ENCODE results near the gene TRAF3.

TRAF3 gene

GRCh38 chr14:102913341-102914211, 136.3 kb downstream of the TRAF3 start:
- H3K4me1 Mint-ChIP-seq: peaks cover 19 to 21% of the 10 kb centered on the region in 2 donors
- peak overlapping the region; percentile 81 for H3K27ac Mint-ChIP-seq
- DNase-seq: no peak
- no peaks in the 10 kb centered on the region for H3K9me3 Mint-ChIP-seq
- no peaks in the 10 kb centered on the region for H3K27me3 Mint-ChIP-seq
- ATAC-seq (replicated peaks): no peak
- H3K36me3 Mint-ChIP-seq: peaks cover 12 to 33% of the 10 kb centered on the region in 2 donors
- peak overlapping the region in 1 of 2 donors; percentile 29 for H3K4me3 Mint-ChIP-seq

GRCh38 chr14:102914474-102915291, 137.4 kb downstream of the TRAF3 start:
- H3K27ac Mint-ChIP-seq: no peak overlapping the region
- H3K36me3 Mint-ChIP-seq: peaks cover 12 to 27% of the 10 kb centered on the region in 2 donors
- DNase-seq (no peak), ATAC-seq (replicated peaks) (peak; percentile 15 to 17)
- H3K27me3 Mint-ChIP-seq: no peaks in the 10 kb centered on the region
- no peak overlapping the region for H3K4me3 Mint-ChIP-seq
- peaks cover 19 to 21% of the 10 kb centered on the region in 2 donors for H3K4me1 Mint-ChIP-seq
- H3K9me3 Mint-ChIP-seq: no peaks in the 10 kb centered on the region

- Mint-ChIP-seq H3K36me3 (peaks cover 7 to 27% of the 10 kb centered on the region in 2 donors), H3K4me3 (no peak overlapping the region), H3K27me3 (no peaks in the 10 kb centered on the region), H3K27ac (peak overlapping the region; percentile 77), H3K9me3 (no peaks in the 10 kb centered on the region), H3K4me1 (peaks cover 19 to 21% of the 10 kb centered on the region in 2 donors)
- no peak for DNase-seq
- ATAC-seq (replicated peaks): no peak
These were observed 138.3 kb downstream of the TRAF3 start for GRCh38 chr14:102915292-102916110.

GRCh38 chr14:102916347-102917055, 139.3 kb downstream of the TRAF3 start:
- H3K36me3 Mint-ChIP-seq: peaks cover 6 to 18% of the 10 kb centered on the region in 2 donors
- H3K4me3 Mint-ChIP-seq: no peak overlapping the region
- H3K9me3 Mint-ChIP-seq: no peaks in the 10 kb centered on the region
- peaks cover 19 to 21% of the 10 kb centered on the region in 2 donors for H3K4me1 Mint-ChIP-seq
- H3K27ac Mint-ChIP-seq: peak overlapping the region; percentile 77
- no peak for DNase-seq
- ATAC-seq (replicated peaks): peak; percentile 26
- no peaks in the 10 kb centered on the region for H3K27me3 Mint-ChIP-seq

- peak overlapping the region in 1 of 2 donors; percentile 14 for H3K4me3 Mint-ChIP-seq
- no peaks in the 10 kb centered on the region for H3K9me3 Mint-ChIP-seq
- H3K4me1 Mint-ChIP-seq: peaks cover 19 to 21% of the 10 kb centered on the region in 2 donors
- H3K36me3 Mint-ChIP-seq: peaks cover 5 to 15% of the 10 kb centered on the region in 2 donors
- ATAC-seq (replicated peaks) (peak; percentile 39 to 42), DNase-seq (no peak)
- H3K27ac Mint-ChIP-seq: peak overlapping the region; percentile 77
- no peaks in the 10 kb centered on the region for H3K27me3 Mint-ChIP-seq
These were observed 139.8 kb downstream of the TRAF3 start for GRCh38 chr14:102917056-102917385.

- peaks cover 1 to 9% of the 10 kb centered on the region in 2 donors for H3K36me3 Mint-ChIP-seq
- H3K27ac Mint-ChIP-seq: peak overlapping the region; percentile 77
- H3K4me3 Mint-ChIP-seq: peak overlapping the region in 1 of 2 donors; percentile 14
- peaks cover 18 to 21% of the 10 kb centered on the region in 2 donors for H3K4me1 Mint-ChIP-seq
- H3K9me3 Mint-ChIP-seq: no peaks in the 10 kb centered on the region
- peak; percentile 22 to 48 for ATAC-seq (replicated peaks)
- DNase-seq: no peak
- H3K27me3 Mint-ChIP-seq: no peaks in the 10 kb centered on the region
These were observed 140.4 kb downstream of the TRAF3 start for GRCh38 chr14:102917469-102918211.

GRCh38 chr14:102918438-102918837, 141.2 kb downstream of the TRAF3 start:
- Mint-ChIP-seq H3K27ac (no peak overlapping the region), H3K4me3 (no peak overlapping the region), H3K4me1 (peaks cover 17 to 22% of the 10 kb centered on the region in 2 donors), H3K9me3 (no peaks in the 10 kb centered on the region), H3K27me3 (peaks cover 0 to 5% of the 10 kb centered on the region in 2 donors), H3K36me3 (peaks cover 0 to 4% of the 10 kb centered on the region in 2 donors)
- ATAC-seq (replicated peaks) (no peak), DNase-seq (no peak)

- Mint-ChIP-seq H3K27ac (no peak overlapping the region), H3K4me3 (no peak overlapping the region), H3K36me3 (no peaks in the 10 kb centered on the region), H3K4me1 (peaks cover 10 to 14% of the 10 kb centered on the region in 2 donors), H3K9me3 (no peaks in the 10 kb centered on the region), H3K27me3 (peaks cover 0 to 12% of the 10 kb centered on the region in 2 donors)
- ATAC-seq (replicated peaks): no peak
- no peak for DNase-seq
These were observed 143.2 kb downstream of the TRAF3 start for GRCh38 chr14:102920273-102920997.

- Mint-ChIP-seq H3K4me1 (peaks cover 10 to 15% of the 10 kb centered on the region in 2 donors), H3K9me3 (no peaks in the 10 kb centered on the region)
These were observed 143.7 kb downstream of the TRAF3 start for GRCh38 chr14:102920998-102921304.

GRCh38 chr14:102922490-102923200, 145.4 kb downstream of the TRAF3 start, which contains the start of gene AMN:
TSS of gene AMN (plus strand) at chr14:102922663. CDS start at chr14:102922689, 26 bp downstream.
- H3K4me1 Mint-ChIP-seq: peaks cover 10 to 14% of the 10 kb centered on the region in 2 donors
- DNase-seq (no peak), ATAC-seq (replicated peaks) (peak; percentile 22 to 38)
- H3K36me3 Mint-ChIP-seq: no peaks in the 10 kb centered on the region
- peaks cover 16 to 25% of the 10 kb centered on the region in 2 donors for H3K27me3 Mint-ChIP-seq
- peak within 1 kb of the TSS; percentile 37 for H3K27ac Mint-ChIP-seq
- no peaks in the 10 kb centered on the region for H3K9me3 Mint-ChIP-seq
- H3K4me3 Mint-ChIP-seq: peak within 1 kb of the TSS in 1 of 2 donors; percentile 76

More at GRCh38 chr14:102920998-102921304, 143.7 kb downstream of the TRAF3 start:
- DNase-seq (no peak), ATAC-seq (replicated peaks) (no peak)
- no peaks in the 10 kb centered on the region for H3K36me3 Mint-ChIP-seq
- H3K4me3 Mint-ChIP-seq: no peak overlapping the region
- H3K27me3 Mint-ChIP-seq: peaks cover 4 to 16% of the 10 kb centered on the region in 2 donors
- H3K27ac Mint-ChIP-seq: no peak overlapping the region

GRCh38 chr14:102923201-102923924, 146.1 kb downstream of the TRAF3 start:
- Mint-ChIP-seq H3K4me3 (peak overlapping the region in 1 of 2 donors; percentile 76), H3K4me1 (peaks cover 14 to 15% of the 10 kb centered on the region in 2 donors), H3K27ac (peak overlapping the region; percentile 37), H3K36me3 (no peaks in the 10 kb centered on the region), H3K27me3 (peaks cover 16 to 30% of the 10 kb centered on the region in 2 donors), H3K9me3 (no peaks in the 10 kb centered on the region)
- ATAC-seq (replicated peaks) (peak in 1 of 2 donors; percentile 32), DNase-seq (no peak)
